ENCODE results near the gene VTI1A. TPM values are rescaled to one million over a fixed set of nuclear protein-coding genes. Genes with fewer than 3 reads are reported as not detected.

VTI1A gene
- total RNA-seq, 6 experiments from 2014 or later = 11.2 to 26.2 (median 12.3) TPM

DNA sequence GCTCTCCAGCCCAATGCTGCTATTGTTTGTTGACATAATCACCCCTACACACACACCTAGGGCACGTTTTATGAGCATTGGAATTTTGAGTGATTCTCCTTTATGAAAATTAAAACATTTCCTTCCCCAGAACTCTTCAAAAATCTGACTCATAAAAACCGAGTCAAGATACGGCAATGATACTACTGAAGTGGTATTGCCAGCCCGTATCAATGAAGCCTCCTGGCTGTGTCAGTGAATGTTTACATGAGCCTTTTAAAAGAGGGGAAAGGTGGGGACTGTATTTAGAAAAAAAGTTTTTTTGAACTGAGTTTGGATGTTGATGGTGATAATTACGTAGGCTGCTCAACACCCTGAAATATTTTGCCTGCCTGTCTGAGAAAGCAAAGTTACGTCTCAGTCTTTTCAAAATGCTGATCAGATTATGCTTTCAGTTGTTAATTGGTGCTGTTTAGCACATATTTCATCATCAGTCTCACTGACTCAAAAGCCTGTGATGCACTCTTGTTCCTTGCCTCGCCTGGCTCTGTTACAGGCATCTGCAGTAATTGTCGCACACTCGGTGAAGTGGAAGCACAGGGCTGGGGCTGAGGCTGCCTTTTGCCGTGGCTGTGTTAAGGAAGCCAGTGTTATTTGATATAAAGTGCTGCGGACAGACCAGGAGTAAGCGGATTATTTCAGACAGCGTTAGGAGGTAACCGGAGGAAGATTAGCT is 345.6 kb downstream of the VTI1A start:
- Histone ChIP-seq H3K36me3 (no peaks in the 10 kb centered on the region), H3K27ac (no peak overlapping the region), H3K9me3 (no peaks in the 10 kb centered on the region), H3K4me1 (no peaks in the 10 kb centered on the region), H3K4me3 (no peak overlapping the region), H3K27me3 (no peaks in the 10 kb centered on the region)
- ATAC-seq = peak in 2 of 4 donors; percentile 23 to 24
- DNase-seq = no peak
- WGBS (ENCODE audit: insufficient coverage, low coverage, low lambda C conversion rate, missing lambda C conversion rate) = 84% methylated on average over 14 of the region's 14 CpGs
- TF ChIP-seq CTCF (IDR thresholded peaks at IDR 0.05) (no peak), POLR2A (IDR thresholded peaks at IDR 0.05) (no peak)
- intact Hi-C loops (cut with DNase I) = no loop called here

- H3K27me3 ChIP-seq = no peaks in the 10 kb centered on the region
- DNase-seq = no peak
- TF ChIP-seq CTCF (IDR thresholded peaks at IDR 0.05) (no peak), POLR2A (IDR thresholded peaks at IDR 0.05) (no peak)
- no peak for ATAC-seq
- H3K9me3 ChIP-seq = no peaks in the 10 kb centered on the region
- intact Hi-C loops (cut with DNase I) = no loop called here
- no peaks in the 10 kb centered on the region for H3K4me1 ChIP-seq
- no peak overlapping the region for H3K4me3 ChIP-seq
- H3K27ac ChIP-seq = no peak overlapping the region
- WGBS (ENCODE audit: insufficient coverage, low coverage, low lambda C conversion rate, missing lambda C conversion rate) = 61% methylated on average over 7 of the region's 8 CpGs
- H3K36me3 ChIP-seq = no peaks in the 10 kb centered on the region
These were observed 346.3 kb downstream of the VTI1A start for GRCh38 chr10:112793202-112793921.

DNA sequence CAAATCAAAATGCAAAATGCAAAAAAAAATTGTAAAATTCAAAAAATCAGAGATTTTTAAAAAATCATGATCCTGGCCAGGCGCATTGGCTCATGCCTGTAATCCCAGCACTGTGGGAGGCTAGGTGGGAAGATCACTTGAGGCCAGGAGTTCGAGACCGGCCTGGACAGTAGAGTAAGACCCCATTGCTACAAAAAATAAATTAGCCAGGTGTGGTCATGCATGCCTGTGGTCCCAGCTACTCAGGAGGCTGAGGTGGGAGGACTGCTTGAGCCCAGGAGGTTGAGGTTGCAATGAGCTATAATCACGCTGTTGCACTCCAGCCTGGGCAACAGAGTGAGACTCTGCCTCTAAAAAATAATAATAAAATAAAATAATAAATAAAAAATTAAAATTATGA is 347.2 kb downstream of the VTI1A start:
- no peak overlapping the region for H3K27ac ChIP-seq
- H3K4me1 ChIP-seq = no peaks in the 10 kb centered on the region
- H3K36me3 ChIP-seq = no peaks in the 10 kb centered on the region
- DNase-seq = no peak
- H3K4me3 ChIP-seq = no peak overlapping the region
- WGBS (ENCODE audit: insufficient coverage, low coverage, low lambda C conversion rate, missing lambda C conversion rate) = 100% methylated on average over 4 of the region's 4 CpGs
- no peak for TF ChIP-seq POLR2A (IDR thresholded peaks at IDR 0.05)
- TF ChIP-seq CTCF (IDR thresholded peaks at IDR 0.05) = no peak
- intact Hi-C loops (cut with DNase I) = no loop called here
- no peak for ATAC-seq
- no peaks in the 10 kb centered on the region for H3K9me3 ChIP-seq
- H3K27me3 ChIP-seq = no peaks in the 10 kb centered on the region

GRCh38 chr10:112795067-112795466 is 348.1 kb downstream of the VTI1A start:
- intact Hi-C loops (cut with DNase I) = no loop called here
- Histone ChIP-seq H3K27me3 (no peaks in the 10 kb centered on the region), H3K4me3 (no peak overlapping the region), H3K36me3 (no peaks in the 10 kb centered on the region), H3K4me1 (no peaks in the 10 kb centered on the region), H3K9me3 (no peaks in the 10 kb centered on the region), H3K27ac (no peak overlapping the region)
- DNase-seq (no peak), ATAC-seq (no peak)
- 83% methylated on average over 2 of the region's 2 CpGs for WGBS (ENCODE audit: insufficient coverage, low coverage, low lambda C conversion rate, missing lambda C conversion rate)
- no peak for TF ChIP-seq POLR2A (IDR thresholded peaks at IDR 0.05)
- TF ChIP-seq CTCF (IDR thresholded peaks at IDR 0.05) = no peak
